Adrenal gland (tissue), 12 donors: Measurements from ENCODE around the gene C21orf58. TPM values are rescaled to one million over a fixed set of nuclear protein-coding genes. Genes with fewer than 3 reads are reported as not detected.

Source experiments
- DNase-seq, 7 donors: peaks; one replicate each; pipeline ENCODE4 v3.0.0-alpha.2; 2019 to 2020
- H3K27ac ChIP-seq, 5 donors: fragments of 200-600 bp; sonication (generic) in 4 of 5; 1 replicate in 3 of 5; 2 replicates in 2 of 5; pipeline versions ENCODE4 v1.5.1 to v1.8.0; 2016 to 2020; ENCODE audit warnings: mild to moderate bottlenecking in 1 of 5
- H3K27me3 ChIP-seq: fragments of 200-600 bp; 2 replicates; pipeline ENCODE4 v1.8.0; 2021
- H3K36me3 ChIP-seq, 2 donors: fragments of 200-600 bp; replicated peaks in 1 of 2; 1 replicate in 1 of 2; 2 replicates in 1 of 2; pipeline versions ENCODE4 v1.5.1 to v1.8.0; 2018 to 2022
- H3K4me1 ChIP-seq, 2 donors: fragments of 200-600 bp; replicated peaks in 1 of 2; 1 replicate in 1 of 2; 2 replicates in 1 of 2; pipeline versions ENCODE4 v1.5.1 to v1.8.0; 2018 to 2021
- H3K4me3 ChIP-seq, 4 donors: fragments of 200-600 bp; sonication (generic) in 3 of 4; one replicate each; pipeline ENCODE4 v1.5.1; 2016 to 2018
- H3K9me3 ChIP-seq, 3 donors: fragments of 200-600 bp; sonication (generic) in 1 of 3; replicated peaks in 1 of 3; 1 replicate in 2 of 3; 2 replicates in 1 of 3; pipeline versions ENCODE4 v1.5.1 to v1.8.0; 2016 to 2021
- CTCF ChIP-seq, 6 experiments: fragments of 450-650 bp in 4 of 6; fragments of 200-600 bp in 2 of 6; sonication (generic) in 1 of 6; IDR thresholded peaks; 1 replicate in 5 of 6; 2 replicates in 1 of 6; pipeline versions ENCODE4 v1.5.1 to v1.8.0; 2016 to 2021; ENCODE audit warnings: antibody characterized with exemption in 6 of 6, mild to moderate bottlenecking in 2 of 6, moderate library complexity in 1 of 6
- POLR2A ChIP-seq, 2 donors: fragments of 450-650 bp; IDR thresholded peaks; one replicate each; pipeline ENCODE4 v1.6.1; 2017; ENCODE audit warnings: antibody characterized with exemption in 2 of 2, mild to moderate bottlenecking in 2 of 2, moderate library complexity in 1 of 2
- WGBS, 4 donors: extraction: QIAGEN DNeasy Blood & Tissue Kit in 2 of 4; methylation state at CpG; one replicate each; pipeline versions ENCODE4 v1.1.5 to v1.1.7; 2013 to 2017; 5-methylcytosine and 5-hydroxymethylcytosine counted together
- intact Hi-C, 2 donors: fragments of 100-400 bp; cut with DNase I; formaldehyde crosslinking; loops; one replicate each; pipeline versions ENCODE4 v1.14.1 to v1.15.0; 2022 to 2023
- polyA plus RNA-seq, 3 donors: library from polyadenylated mRNA; stranded (reverse); fragments of 200-250 nt in 2 of 3; fragments of 350-450 nt in 1 of 3; fragmentation: Illumina TruSeq in 1 of 3; extraction: RNeasy Lipid Tissue Mini Kit (QIAGEN cat#74804) in 1 of 3; gene quantifications; one replicate each; pipeline ENCODE4 v1.2.3, GENCODE V29; 2013 to 2014
- total RNA-seq, 9 donors: library from RNA; depleted of rRNA in 4 of 9; stranded (reverse); fragments of >200 nt in 4 of 9; fragments of 120-200 nt in 1 of 9; fragmentation: NEBNext Ultra II Directional in 1 of 9; extraction: Animal tissue kit (Norgen Biotek cat#: 25700) in 1 of 9; gene quantifications; one replicate each; pipeline versions ENCODE4 v1.1.0 to v1.2.4, GENCODE V29; 2013 to 2023
- donor health status: healthy with polysubstance abuse.
- donor health status: Bipolar disorder and iron deficiency.
- donor health status: DM: yes; HTN: yes; CAD: no.
- donor health status: DM: no; HTN: no; CAD: no.
- donor health status: DM: no; HTN: no; CAD: no.
- donor health status: DM: yes; HTN: yes; CAD: no.

C21orf58 gene
- total and polyA plus RNA-seq, 12 donors: 0.46 to 15.0 (median 2.3) TPM

DNA sequence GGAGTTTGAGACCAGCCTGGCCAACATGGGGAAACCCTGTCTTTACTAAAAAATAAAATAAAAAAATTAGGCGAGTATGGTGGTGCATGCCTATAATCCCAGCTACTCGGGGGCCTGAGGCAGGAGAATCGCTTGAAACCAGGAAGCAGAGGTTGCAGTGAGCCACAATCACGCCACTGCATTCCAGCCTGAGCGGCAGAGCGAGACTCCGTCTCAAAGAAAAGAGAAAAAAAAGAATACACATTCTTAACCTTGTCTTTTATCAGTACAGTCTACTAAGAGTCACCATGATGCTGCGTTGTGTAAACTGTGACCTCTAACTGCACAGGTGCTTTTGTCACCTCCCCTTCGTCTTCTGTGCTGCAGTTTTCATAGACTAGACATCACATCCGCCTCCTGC, 37.5 kb upstream of the C21orf58 start:
- 93 to 97% (median 96%) methylated on average over 10 of the region's 10 CpGs for WGBS, 4 donors
- Histone ChIP-seq H3K27ac (no peak overlapping the region), H3K27me3 (no peaks in the 10 kb centered on the region), H3K9me3 (no peaks in the 10 kb centered on the region), H3K4me1 (peaks cover 4 to 11% of the 10 kb centered on the region in 2 donors), H3K36me3 (peaks cover 0 to 53% of the 10 kb centered on the region in 2 donors), H3K4me3 (no peak overlapping the region)
- DNase-seq: no peak
- intact Hi-C loops: no loop called here
- TF ChIP-seq CTCF (IDR thresholded peaks at IDR 0.05) (no peak), POLR2A (IDR thresholded peaks at IDR 0.05) (no peak)

- no peaks in the 10 kb centered on the region for H3K27me3 ChIP-seq
- WGBS, 4 donors: 94 to 98% (median 95%) methylated on average over 10 to 19 of the region's 19 CpGs
- intact Hi-C loops: no loop called here
- H3K36me3 ChIP-seq: peaks cover 0 to 61% of the 10 kb centered on the region in 2 donors
- no peak for DNase-seq
- TF ChIP-seq CTCF (IDR thresholded peaks at IDR 0.05): no peak
- no peak for TF ChIP-seq POLR2A (IDR thresholded peaks at IDR 0.05)
- peaks cover 3 to 4% of the 10 kb centered on the region in 2 donors for H3K4me1 ChIP-seq
- H3K4me3 ChIP-seq: no peak overlapping the region
- H3K27ac ChIP-seq: no peak overlapping the region
- H3K9me3 ChIP-seq: no peaks in the 10 kb centered on the region
Observed at GRCh38 chr21:46357684-46358425, 34.2 kb upstream of the C21orf58 start.

- intact Hi-C loops: no loop called here
- no peaks in the 10 kb centered on the region for H3K27me3 ChIP-seq
- H3K9me3 ChIP-seq: no peaks in the 10 kb centered on the region
- TF ChIP-seq POLR2A (IDR thresholded peaks at IDR 0.05): no peak
- no peak for TF ChIP-seq CTCF (IDR thresholded peaks at IDR 0.05)
- no peak overlapping the region for H3K4me3 ChIP-seq
- WGBS, 4 donors: 76 to 87% (median 81%) methylated on average over 4 of the region's 4 CpGs
- DNase-seq: no peak
- H3K4me1 ChIP-seq: no peaks in the 10 kb centered on the region
- H3K27ac ChIP-seq: no peak overlapping the region
- peaks cover 0 to 67% of the 10 kb centered on the region in 2 donors for H3K36me3 ChIP-seq
Observed at GRCh38 chr21:46357335-46357604, 33.6 kb upstream of the C21orf58 start.

- intact Hi-C loops: no loop called here
- no peaks in the 10 kb centered on the region for H3K9me3 ChIP-seq
- H3K4me1 ChIP-seq: no peaks in the 10 kb centered on the region
- no peak overlapping the region for H3K27ac ChIP-seq
- no peak for TF ChIP-seq CTCF (IDR thresholded peaks at IDR 0.05)
- TF ChIP-seq POLR2A (IDR thresholded peaks at IDR 0.05): no peak
- WGBS, 4 donors: 71 to 86% (median 80%) methylated on average over 10 to 23 of the region's 23 CpGs
- H3K36me3 ChIP-seq: peaks cover 0 to 72% of the 10 kb centered on the region in 2 donors
- H3K4me3 ChIP-seq: no peak overlapping the region
- DNase-seq: peak in 1 of 7 donors; percentile 6
- no peaks in the 10 kb centered on the region for H3K27me3 ChIP-seq
Observed at GRCh38 chr21:46356494-46357334, 33.0 kb upstream of the C21orf58 start.
